Common myeloid progenitor, CD34-positive (primary cell): ENCODE results near the gene HES7.
A peak's percentile ranks its signal among the peaks of the same experiment; 100 is the strongest.

Experiments used
- CTCF ChIA-PET: fragments of 350-600 bp; sonication (Branson Sonifier 250); formaldehyde crosslinking; loops from one replicate; lab custom pipeline; 2021; ENCODE audit warnings: antibody characterized with exemption; lab: Charles Lee
- POLR2A ChIA-PET: fragments of 350-600 bp; sonication (Branson Sonifier 250); formaldehyde crosslinking; loops from one replicate; lab custom pipeline; 2021; ENCODE audit warnings: antibody characterized with exemption; lab: Charles Lee
- DNase-seq, 3 donors: peaks; one replicate each; pipeline versions ENCODE4 v3.0.0 to v3.0.0-alpha.2; 2013
- H3K27ac ChIP-seq, 2 experiments: 1 replicate in 1 of 2; 2 replicates in 1 of 2; pipeline ENCODE4 v1.7.0; 2013; ENCODE audit warnings: inconsistent platforms in 2 of 2, low read length in 2 of 2, mild to moderate bottlenecking in 2 of 2, low read depth in 1 of 2, moderate library complexity in 1 of 2; ENCODE audit not compliant: severe bottlenecking in 2 of 2, insufficient read depth in 1 of 2, poor library complexity in 1 of 2
- H3K27me3 ChIP-seq, 5 experiments: replicated peaks in 2 of 5; 1 replicate in 3 of 5; 2 replicates in 2 of 5; pipeline versions ENCODE4 v1.6.1 to v1.7.0; 2013; ENCODE audit warnings: low read length in 4 of 5, mild to moderate bottlenecking in 2 of 5, moderate library complexity in 2 of 5, inconsistent platforms in 1 of 5; ENCODE audit not compliant: insufficient read depth in 5 of 5, control insufficient read depth in 4 of 5
- H3K36me3 ChIP-seq, 4 experiments: 1 replicate in 2 of 4; 2 replicates in 2 of 4; pipeline versions ENCODE4 v1.6.1 to v1.7.0; 2013; ENCODE audit warnings: low read length in 3 of 4, control low read depth in 1 of 4, mild to moderate bottlenecking in 1 of 4; ENCODE audit not compliant: control insufficient read depth in 4 of 4, insufficient read depth in 4 of 4
- H3K4me1 ChIP-seq, 4 experiments: 1 replicate in 3 of 4; 2 replicates in 1 of 4; pipeline versions ENCODE4 v1.6.1 to v1.7.1; 2013; ENCODE audit warnings: low read length in 3 of 4, mild to moderate bottlenecking in 3 of 4, control low read depth in 1 of 4, inconsistent platforms in 1 of 4, moderate library complexity in 1 of 4; ENCODE audit not compliant: control insufficient read depth in 4 of 4, insufficient read depth in 4 of 4; ENCODE audit errors: control extremely low read depth in 1 of 4
- H3K4me3 ChIP-seq, 7 experiments: 1 replicate in 4 of 7; 2 replicates in 3 of 7; pipeline versions ENCODE4 v1.5.1 to v1.7.0; 2013; ENCODE audit warnings: mild to moderate bottlenecking in 7 of 7, low read length in 6 of 7, moderate library complexity in 6 of 7, inconsistent platforms in 2 of 7, low read depth in 2 of 7, control low read depth in 1 of 7; ENCODE audit not compliant: insufficient read depth in 4 of 7, control insufficient read depth in 1 of 7; ENCODE audit errors: extremely low read depth in 1 of 7
- H3K9me3 ChIP-seq, 5 experiments: 1 replicate in 4 of 5; 2 replicates in 1 of 5; pipeline versions ENCODE4 v1.6.1 to v1.7.1; 2013; ENCODE audit warnings: low read length in 4 of 5, mild to moderate bottlenecking in 2 of 5, inconsistent platforms in 1 of 5, low read depth in 1 of 5, moderate library complexity in 1 of 5; ENCODE audit not compliant: control insufficient read depth in 4 of 5, insufficient read depth in 2 of 5; ENCODE audit errors: control extremely low read depth in 1 of 5
- WGBS: methylation state at CpG from one replicate; pipeline ENCODE4 v1.1.5; 2013; ENCODE audit not compliant: insufficient coverage; 5-methylcytosine and 5-hydroxymethylcytosine counted together

The HES7 gene

DNA sequence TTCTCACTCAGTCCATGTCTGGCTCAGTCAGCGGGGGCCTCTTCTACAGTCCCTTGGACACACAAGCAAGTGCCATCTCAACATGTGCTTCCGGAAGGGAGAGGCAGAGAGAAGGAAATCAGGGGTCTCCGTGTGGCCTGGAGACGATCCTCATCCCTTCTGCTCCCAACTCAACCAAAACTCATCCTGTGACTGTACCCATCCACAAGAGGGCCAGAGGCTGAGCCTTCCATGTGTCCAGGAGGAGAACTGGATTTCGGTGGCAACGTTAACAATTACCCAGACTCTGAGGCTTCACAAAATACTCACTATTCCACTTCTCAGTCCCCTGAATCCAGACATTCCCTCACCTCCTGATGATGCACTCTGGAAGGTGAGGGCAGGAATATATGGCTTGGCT is 28.5 kb downstream of the HES7 start:
- WGBS, result 93% methylated on average over 3 of the region's 6 CpGs
- no peaks in the 10 kb centered on the region for H3K36me3 ChIP-seq
- no peak overlapping the region for H3K4me3 ChIP-seq
- peaks cover 0 to 11% (median 3%) of the 10 kb centered on the region in 5 experiments for H3K27me3 ChIP-seq
- H3K9me3 ChIP-seq, result no peaks in the 10 kb centered on the region
- H3K27ac ChIP-seq, result no peak overlapping the region
- DNase-seq, result no peak
- H3K4me1 ChIP-seq, result peaks cover 0 to 8% (median 5%) of the 10 kb centered on the region in 4 experiments
- ChIA-PET POLR2A (no interaction called here), CTCF (interaction anchor here (1.4 to 10.1 kb wide), 5 partner anchors 12 to 35 kb away, joined by 4 to 206 read pairs (median 87); partner anchors contain the start of gene ALOXE3)

GRCh38 chr17:8091033-8091687 is 32.7 kb downstream of the HES7 start:
- WGBS, result 57% methylated on average over 6 of the region's 9 CpGs
- DNase-seq, result peak in 2 of 3 donors; percentile 41 to 46
- H3K4me3 ChIP-seq, result no peak overlapping the region
- no peaks in the 10 kb centered on the region for H3K36me3 ChIP-seq
- H3K27me3 ChIP-seq, result peaks cover 0 to 18% (median 10%) of the 10 kb centered on the region in 5 experiments
- H3K4me1 ChIP-seq, result peaks cover 0 to 8% (median 5%) of the 10 kb centered on the region in 4 experiments
- no peaks in the 10 kb centered on the region for H3K9me3 ChIP-seq
- no peak overlapping the region for H3K27ac ChIP-seq
- CTCF ChIA-PET, result interaction anchor here (0.9 to 10.1 kb wide), 8 partner anchors 12 to 65 kb away, joined by 3 to 206 read pairs (median 25); partner anchors contain the start of gene ALOXE3
- POLR2A ChIA-PET, result no interaction called here

DNA sequence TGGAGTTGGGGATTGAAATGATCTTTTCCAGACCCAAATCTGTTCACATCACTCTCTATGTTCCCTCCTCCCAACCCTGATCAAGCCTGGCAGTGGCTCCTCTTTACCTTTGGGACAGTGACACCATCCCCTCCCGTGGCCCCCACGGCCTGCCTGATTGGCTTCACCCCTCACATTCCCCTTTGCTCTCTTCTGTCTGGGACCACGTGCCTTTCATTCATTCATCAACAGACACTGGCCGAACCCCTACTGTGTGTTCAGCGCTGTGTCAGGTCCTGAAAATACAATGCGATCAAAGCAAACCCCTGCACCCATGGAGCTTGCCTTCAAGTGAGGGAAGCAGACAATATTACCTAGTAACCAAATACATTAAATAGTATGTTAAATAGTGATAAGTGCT is 34.2 kb downstream of the HES7 start:
- DNase-seq, result no peak
- H3K4me1 ChIP-seq, result peaks cover 0 to 8% (median 5%) of the 10 kb centered on the region in 4 experiments
- H3K27ac ChIP-seq, result no peak overlapping the region
- H3K9me3 ChIP-seq, result no peaks in the 10 kb centered on the region
- no peaks in the 10 kb centered on the region for H3K36me3 ChIP-seq
- CTCF ChIA-PET, result interaction anchor here (0.9 to 10.1 kb wide), 7 partner anchors 8 to 29 kb away, joined by 3 to 206 read pairs (median 44); partner anchors contain the start of gene ALOXE3
- no peak overlapping the region for H3K4me3 ChIP-seq
- peaks cover 0 to 18% (median 10%) of the 10 kb centered on the region in 5 experiments for H3K27me3 ChIP-seq
- POLR2A ChIA-PET, result no interaction called here
- 87% methylated on average over 2 of the region's 6 CpGs for WGBS

DNA sequence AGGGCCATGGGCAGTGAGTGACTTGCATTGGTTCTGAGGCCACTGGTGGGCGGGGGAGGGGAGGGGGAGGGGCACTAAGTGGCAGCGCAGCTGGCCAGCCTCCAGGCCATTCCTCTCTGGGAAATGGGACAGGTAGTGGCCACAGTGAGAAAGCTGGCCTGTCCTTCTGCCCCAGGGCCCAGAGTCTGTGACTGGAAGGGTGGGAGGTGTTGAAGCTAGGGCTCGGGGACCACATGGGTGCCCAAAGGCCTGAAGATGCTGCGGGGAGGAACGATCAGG is 36.0 kb downstream of the HES7 start:
- Histone ChIP-seq H3K27ac (no peak overlapping the region), H3K4me1 (no peaks in the 10 kb centered on the region), H3K4me3 (no peak overlapping the region), H3K9me3 (no peaks in the 10 kb centered on the region), H3K27me3 (peaks cover 0 to 18% (median 10%) of the 10 kb centered on the region in 5 experiments), H3K36me3 (no peaks in the 10 kb centered on the region)
- CTCF ChIA-PET, result interaction anchor here (1.0 to 10.1 kb wide), 6 partner anchors 9 to 72 kb away, joined by 3 to 206 read pairs (median 46); partner anchors contain the start of gene ALOXE3
- DNase-seq, result no peak
- POLR2A ChIA-PET, result no interaction called here
- WGBS, result 87% methylated on average over 4 of the region's 5 CpGs

DNA sequence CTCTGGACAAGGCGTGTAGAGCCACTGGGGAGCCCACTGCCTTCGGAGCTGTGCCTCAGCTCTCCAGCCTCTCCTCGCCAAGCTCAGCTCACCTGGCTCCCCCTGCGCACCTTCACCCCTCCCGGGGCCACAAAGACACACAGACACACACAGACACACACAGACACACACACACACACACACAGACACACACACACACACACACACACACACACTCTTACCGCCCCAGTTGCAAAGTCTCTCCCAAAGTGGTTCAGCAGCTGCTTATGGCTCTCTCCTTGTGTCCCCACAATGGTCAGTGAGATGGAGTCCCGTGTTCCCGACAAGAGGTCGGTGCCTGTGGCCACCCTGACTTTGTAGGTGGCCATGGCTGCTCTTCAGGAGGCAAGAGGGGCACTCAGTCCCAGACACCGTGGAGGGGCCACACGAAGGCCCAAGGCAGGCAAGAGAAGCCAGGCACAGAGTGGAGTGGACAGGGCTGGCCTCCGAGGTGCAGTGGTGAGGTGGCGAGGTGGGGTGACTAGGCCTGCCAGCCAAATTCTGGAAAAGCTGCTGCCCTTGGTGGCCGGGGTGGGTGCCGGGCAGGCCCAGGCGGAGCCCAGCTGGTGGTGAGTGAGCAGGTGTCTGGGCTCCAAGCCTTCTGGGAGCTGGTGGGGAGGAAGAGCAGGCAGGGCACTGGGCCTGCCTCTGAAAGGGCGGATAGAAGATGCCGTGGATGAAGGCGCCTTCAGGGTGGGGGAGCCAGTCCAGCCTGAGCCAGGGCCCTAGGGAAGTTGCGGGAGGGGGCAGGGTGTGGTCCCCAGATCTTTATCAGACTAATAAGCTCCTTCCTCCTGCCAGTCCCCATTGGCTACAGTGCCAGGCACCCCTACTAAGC is 36.6 kb downstream of the HES7 start, which contains the start of gene ALOX12B:
Gene ALOX12B (minus strand): TSS at position 642 of the 877 bp plus-strand sequence. CDS start 274 bp downstream, at position 368.
- Histone ChIP-seq H3K27ac (no peak within 1 kb of the TSS), H3K27me3 (peaks cover 0 to 18% (median 10%) of the 10 kb centered on the region in 5 experiments), H3K4me3 (no peak within 1 kb of the TSS), H3K36me3 (no peaks in the 10 kb centered on the region), H3K9me3 (no peaks in the 10 kb centered on the region), H3K4me1 (no peaks in the 10 kb centered on the region)
- no peak for DNase-seq
- POLR2A ChIA-PET, result no interaction called here
- 83% methylated on average over 17 of the region's 20 CpGs for WGBS
- CTCF ChIA-PET, result interaction anchor here (1.0 to 10.1 kb wide), 7 partner anchors 8 to 30 kb away, joined by 3 to 206 read pairs (median 6); partner anchors contain the start of gene ALOXE3

- Histone ChIP-seq H3K9me3 (no peaks in the 10 kb centered on the region), H3K36me3 (peaks cover 0 to 3% (median 0%) of the 10 kb centered on the region in 4 experiments), H3K4me1 (peaks cover 0 to 12% (median 11%) of the 10 kb centered on the region in 4 experiments), H3K27me3 (peaks cover 0 to 7% (median 1%) of the 10 kb centered on the region in 5 experiments), H3K27ac (no peak overlapping the region), H3K4me3 (no peak overlapping the region)
- POLR2A ChIA-PET, result interaction anchor here (0.6 kb wide), 1 partner anchor 214 kb away, joined by 7 read pairs; no protein-coding TSS in a partner anchor
- CTCF ChIA-PET, result interaction anchor here (0.8 to 13.0 kb wide), 8 partner anchors 7 to 34 kb away, joined by 3 to 145 read pairs (median 6); partner anchors contain the start of genes ALOX12B and ALOXE3
- 98% methylated on average over 5 of the region's 6 CpGs for WGBS
- DNase-seq, result no peak
Observed at GRCh38 chr17:8084250-8084649, 39.7 kb downstream of the HES7 start.
